NCI-H2227 (cell line): ENCODE measurements around the gene MLXIP.
A peak's percentile ranks its signal among the peaks of the same experiment; 100 is the strongest.
"Not testable (repeated sequence)": the region's sequence is repeated elsewhere in the genome, so short reads cannot be mapped to it uniquely, and the experiment has no call there.

Experiments
- DNase-seq: peaks from one replicate; lab custom pipeline; 2025; ENCODE audit not compliant: unreplicated experiment; lab: John Stamatoyannopoulos, UW

Gene MLXIP

DNA sequence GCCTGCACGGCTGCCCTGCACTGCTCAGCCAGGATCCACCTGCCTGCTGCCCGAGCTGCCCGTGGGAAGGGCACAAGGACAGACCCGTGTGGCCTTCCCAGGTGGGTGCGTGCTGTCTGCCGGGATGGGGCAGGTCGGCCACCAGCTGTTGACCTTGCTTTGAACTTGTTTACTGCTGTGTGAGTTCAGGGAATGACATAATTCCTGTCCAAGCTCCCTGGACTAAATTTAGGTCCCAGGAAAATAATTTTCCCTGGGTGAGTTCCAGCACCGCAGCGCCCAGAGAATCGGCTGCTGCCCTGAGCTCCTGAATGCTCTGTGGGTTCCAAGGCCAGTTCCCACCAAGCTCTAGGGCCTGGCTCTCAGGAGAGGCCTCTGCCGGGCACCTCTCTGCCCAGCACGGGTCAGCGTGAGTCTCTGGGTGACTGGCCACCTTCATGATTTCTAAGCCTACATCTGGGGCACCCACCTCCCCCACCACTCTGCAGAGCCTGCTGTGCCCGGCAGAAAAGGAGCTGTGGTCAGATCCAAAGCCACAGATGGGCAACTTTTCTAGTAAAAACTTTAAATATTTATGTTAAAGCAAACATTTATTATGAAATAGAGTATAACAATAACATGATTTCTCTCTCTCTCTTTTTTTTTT lies 27.2 kb upstream of the MLXIP start:
- DNase-seq = no peak

DNA sequence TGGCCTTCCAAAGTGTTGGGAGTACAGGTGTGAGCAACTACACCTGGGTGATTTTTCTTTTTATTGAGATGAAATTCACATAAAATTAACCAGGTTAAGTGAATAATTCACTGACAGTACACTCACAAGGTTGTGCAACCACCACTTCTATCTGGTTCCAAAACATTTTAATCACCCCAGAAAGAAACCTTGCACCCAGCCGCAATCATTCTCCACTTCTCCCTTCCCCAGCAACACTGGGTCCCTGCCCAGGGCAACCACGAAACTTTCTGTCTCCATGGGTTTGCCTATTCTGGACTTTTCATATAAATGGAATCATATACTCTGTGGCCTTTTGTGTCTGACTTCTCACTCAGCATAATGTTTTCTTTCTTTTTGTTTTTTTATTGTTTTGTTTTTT lies 26.3 kb upstream of the MLXIP start:
- DNase-seq = no peak

DNA sequence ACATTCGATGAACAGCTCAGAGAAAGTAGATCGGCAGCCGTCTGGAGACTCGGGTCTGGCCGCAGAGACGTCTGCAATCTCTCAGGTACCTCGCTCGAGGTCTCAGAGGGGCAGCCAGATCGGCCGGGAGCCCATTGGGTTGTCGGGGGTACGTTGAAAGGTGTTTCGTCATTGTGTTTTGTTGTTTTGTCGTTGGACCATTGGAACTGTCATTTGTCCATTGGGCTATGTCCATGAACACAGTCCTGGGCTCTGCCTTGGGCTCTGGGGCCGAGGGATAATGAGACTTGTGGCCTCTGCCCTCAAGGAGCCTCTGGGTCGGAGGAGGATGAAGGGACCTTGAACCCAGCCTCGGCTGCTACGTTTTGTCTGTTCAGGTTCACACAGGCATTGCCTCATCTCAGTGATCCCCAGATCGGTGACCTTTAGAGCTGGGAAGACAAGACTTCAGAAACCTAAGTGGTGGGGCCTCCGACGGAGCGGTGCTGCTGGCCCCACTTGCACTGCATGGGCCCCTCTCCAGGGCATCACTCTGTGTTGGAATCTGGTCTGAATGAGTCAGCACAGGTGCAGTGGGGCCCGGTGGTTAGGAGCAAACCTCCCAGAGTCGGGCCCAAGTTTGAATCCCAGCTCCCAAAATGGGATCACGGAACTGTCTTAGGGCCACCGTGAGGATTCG lies 23.6 kb upstream of the MLXIP start:
- DNase-seq = no peak

DNA sequence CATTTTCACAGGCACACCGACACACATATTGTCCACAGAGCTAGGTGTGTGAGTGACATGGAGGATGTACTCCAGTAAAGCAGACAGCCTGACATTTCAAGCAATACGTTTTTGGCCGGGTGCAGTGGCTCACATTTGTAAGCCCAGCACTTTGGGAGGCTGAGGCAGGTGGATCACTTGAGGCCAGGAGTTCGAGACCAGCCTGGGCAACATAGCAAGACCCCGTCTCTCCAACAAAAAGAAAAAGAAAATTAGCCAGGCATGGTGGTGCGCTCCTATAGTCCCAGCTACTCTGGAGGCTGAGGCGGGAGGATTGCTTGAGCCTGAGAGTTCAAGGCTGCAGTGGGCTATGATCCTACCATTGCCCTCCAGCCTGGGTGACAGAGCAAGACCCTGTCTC lies 22.1 kb upstream of the MLXIP start:
- not testable (repeated sequence) for DNase-seq

DNA sequence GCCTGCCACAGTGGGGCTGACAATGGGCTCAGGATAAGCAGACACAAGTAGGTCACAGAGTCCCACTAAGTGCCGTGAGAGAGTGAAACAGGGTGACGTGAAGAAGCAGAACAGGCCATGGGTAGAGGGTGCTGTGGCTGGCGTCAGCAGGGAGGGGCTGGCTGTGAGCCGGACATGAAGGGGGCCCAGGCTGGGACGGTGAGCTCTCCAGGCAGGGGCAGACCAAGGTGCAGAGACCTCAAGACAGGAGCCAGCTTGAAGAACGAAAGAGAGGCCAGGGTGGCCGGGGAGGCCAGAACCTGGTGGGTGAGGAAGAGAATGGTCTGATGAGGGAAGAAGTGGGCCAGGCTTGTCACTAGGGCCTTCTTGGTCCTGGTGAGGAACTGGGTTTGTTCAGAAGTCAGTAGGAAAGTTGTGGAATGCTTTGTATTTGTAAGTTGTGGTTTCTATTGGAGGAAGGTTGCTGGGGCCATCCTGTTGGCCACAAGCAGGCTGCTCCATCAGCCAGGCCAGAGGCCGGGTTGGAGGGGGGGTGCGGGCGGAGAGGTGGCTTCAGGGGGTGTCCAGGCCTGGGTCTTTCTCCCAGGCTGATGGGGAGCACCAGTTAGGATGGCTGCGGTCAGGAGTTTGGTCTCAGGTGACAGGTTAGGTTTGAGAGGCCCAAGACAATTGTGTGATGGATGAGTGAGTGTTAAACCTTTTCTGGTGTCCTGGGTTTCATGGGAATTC lies 21.4 kb upstream of the MLXIP start:
- DNase-seq = no peak

DNA sequence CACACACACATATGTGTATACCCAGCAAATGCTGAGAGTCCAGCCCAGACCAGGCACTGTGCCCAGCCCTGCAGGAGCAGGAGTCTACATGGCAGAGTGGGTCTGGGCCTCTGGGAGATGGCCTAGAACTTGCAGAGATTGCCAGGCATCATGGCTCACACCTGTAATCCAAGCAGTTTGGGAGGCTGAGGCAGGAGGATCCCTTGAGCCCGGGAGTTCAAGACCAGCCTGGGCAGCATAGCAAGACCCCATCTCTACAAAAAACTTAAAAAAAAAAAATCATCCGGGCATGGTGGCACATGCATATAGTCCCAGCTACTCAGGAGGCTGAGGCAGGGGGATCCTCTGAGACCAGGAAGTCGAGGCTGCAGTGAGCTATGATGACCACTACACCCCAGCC lies 20.8 kb upstream of the MLXIP start:
- no peak for DNase-seq

DNA sequence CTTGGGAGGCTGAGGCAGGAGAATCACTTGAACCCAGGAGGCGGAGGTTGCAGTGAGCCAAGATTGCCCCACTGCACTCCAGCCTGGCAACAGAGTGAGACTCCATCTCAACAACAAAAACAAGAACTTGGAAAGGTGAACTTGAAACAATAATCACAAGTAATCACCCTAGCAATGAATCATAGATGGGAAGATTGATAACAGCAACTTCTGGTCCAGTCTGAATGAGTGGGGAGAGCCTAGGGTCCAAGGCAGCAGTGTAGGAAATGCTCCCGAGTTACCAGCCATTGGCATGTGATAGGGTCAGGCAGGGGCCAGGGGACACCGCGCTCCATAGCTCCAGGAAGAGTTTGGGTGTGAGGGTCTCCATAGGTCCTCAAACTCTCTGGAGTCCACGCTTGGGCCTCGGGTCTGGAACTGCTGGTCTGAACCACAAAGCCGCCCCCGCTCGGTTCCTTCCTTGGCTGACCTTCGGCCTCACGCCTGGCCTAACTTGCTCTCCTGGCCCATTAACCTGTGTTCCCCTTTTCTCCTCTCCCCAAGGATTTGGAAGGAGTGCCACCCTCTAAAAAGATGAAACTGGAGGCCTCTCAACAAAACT lies 19.9 kb upstream of the MLXIP start:
- no peak for DNase-seq

DNA sequence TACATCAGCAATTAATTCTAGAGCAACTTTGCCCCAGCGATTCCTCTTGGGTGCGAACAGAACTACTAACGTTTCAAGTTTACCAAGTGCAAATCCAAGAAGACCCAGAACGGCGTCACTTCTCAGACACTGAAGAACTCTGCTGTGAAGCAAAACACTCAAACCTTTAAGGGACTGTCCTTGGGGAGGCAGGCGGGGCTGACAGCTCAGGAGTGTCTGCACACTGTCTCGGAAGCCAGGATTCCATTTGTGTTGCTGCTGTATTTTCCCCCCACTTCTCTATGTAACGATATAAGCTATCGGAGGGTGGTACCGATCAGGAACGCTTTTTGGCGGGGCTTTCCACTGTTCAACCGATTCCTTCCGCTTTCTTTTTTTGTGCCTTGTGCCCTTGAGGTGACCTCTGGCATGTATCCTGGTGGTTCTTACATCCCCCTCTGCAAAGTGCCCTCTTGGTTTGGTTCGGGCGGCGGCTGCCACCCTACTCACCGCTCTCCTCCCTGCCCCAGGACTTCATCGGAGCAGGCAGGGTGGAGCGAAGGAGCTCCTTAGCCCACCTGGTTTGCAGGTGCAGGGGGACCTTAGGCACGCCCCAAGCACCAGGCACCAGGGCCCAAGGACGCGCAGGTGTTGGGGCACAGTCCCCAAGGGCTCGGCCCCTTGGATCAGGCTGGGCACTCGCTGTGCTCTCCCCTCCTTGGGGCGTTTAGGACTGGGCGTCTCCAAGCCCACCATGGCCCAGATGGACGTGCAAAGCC lies 19.2 kb upstream of the MLXIP start:
- no peak for DNase-seq

DNA sequence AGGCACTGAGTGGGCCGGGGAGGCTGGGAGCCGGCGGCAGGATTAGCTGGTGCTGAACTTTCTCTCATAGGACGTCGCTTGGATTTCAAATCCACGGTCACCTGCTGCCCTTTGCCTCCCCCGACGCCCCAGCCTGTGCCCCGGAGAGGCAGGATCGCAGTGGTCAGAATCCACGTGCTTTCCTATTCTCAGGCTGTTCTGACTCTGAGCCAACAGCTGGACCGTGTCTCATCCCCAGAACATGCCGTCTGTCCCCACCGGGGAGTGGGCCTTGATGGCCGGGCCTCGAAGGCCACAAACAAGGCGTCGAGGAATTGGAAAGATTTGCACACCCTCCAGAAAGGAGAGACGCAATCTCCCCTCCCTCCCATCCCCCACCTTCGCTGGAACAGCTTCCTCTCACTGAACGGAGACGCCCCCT lies 18.5 kb upstream of the MLXIP start:
- no peak for DNase-seq

DNA sequence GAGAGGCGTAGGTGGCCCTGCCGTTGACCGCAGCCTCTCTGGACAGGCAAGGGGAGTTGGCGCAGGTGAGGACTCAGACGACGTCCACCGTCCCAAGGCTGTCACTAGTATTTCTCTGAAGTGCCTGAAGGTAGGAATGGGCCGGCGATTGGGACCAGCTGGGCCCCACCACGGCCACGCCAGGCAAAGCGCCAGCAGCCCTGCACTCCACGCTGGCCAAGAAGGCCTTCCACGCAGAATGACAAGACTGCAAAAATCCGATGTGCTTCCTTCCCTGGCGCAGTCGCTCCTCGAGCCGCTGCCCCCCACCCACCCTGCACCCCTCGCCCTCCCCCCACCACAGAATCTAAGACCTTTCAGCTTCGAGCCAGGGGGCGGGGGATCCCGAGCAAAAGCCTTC lies 17.3 kb upstream of the MLXIP start:
- DNase-seq = no peak

DNA sequence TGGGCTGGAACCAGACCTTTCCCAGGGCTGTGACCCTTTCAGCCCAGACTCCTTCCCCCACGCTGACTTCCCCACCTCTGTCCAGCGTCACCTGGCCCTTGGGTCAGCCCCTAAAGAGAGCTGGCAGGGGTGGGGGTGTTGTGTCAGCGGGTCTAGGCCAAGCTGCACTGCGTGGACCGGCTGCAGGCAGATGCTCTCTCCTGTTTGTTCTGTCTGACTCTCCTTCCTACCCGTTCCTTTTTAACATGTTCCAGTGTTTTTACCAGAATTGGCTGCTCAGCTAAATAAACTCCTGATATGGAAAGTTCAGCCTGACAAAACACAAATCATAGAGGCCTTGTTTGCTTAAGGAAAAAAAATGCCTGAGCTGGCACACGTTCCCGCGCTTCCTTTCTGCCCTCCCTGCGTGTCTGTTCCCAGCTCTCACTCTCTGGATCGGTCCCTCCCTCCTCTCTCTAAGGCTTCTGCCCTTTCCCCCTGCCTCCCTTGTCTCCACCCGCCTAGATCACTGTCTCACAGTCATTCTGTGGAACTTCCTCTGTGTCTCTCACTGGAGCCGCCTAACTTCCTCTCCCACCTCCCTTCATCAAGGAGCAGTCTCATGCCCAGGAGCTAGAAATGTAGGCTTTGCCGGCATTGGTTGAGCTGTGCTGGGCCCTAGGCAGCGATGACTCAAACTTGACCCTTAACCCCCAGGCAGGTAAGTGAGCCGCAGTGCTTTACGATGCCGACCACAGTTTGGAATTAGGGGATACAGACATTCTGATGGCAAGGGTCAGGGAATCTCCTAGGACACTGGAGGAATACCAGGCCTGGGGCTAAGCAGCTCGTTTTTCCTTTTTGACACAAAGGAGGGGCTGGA lies 15.5 kb upstream of the MLXIP start:
- peak; percentile 38 for DNase-seq

DNA sequence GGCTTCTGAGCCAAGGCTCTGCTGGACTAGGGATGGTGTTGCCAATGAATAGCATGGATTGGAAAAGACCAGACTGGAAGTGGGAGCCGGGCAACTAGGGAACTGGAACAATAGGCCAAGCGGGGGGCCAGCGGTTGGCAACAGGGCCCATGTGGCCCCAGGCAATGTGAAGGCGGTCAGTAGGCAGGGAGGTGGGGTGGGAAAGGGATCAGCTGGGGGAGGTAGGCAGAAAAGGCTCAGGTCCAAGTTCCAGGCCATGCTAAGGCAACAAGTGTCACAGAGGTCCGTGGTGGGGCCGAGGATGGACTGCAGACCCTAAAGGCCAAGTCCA lies 14.9 kb upstream of the MLXIP start:
- DNase-seq = no peak

DNA sequence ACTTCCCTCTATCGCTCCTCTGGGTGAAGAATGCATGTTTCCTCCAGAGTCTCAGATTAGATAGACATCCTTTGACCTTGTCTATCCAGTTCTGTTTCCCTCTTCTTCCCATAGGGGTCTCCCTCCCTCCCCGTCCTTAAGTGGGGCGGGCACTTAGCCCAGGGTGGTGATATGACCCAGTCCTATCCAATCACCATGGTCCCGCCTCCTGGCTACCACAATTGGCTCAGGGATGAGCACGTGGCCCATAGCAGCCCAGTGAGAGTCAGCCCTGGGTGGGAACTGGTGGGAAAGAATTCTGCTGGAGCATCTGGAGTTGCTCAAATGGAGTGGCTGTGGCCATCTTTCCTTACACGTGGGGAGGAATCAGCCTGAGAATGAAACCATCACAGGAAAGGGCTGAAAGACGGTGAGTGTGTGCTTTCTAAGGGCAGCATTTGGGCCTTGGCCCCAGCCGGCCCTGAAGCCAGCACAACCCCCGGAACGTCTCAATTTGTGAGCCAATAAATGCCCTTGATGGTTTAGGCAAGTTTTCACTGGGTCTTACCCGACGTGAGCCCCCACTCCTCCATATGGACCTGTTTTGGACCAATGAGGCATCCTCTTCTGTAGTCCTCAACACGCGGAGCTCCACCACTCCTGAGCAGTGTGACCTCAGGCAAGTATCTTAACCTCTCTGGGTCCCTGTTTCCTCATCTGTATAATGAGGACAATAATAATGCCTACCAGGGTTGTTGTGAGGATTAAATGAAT lies 14.4 kb upstream of the MLXIP start:
- peak; percentile 78 for DNase-seq

DNA sequence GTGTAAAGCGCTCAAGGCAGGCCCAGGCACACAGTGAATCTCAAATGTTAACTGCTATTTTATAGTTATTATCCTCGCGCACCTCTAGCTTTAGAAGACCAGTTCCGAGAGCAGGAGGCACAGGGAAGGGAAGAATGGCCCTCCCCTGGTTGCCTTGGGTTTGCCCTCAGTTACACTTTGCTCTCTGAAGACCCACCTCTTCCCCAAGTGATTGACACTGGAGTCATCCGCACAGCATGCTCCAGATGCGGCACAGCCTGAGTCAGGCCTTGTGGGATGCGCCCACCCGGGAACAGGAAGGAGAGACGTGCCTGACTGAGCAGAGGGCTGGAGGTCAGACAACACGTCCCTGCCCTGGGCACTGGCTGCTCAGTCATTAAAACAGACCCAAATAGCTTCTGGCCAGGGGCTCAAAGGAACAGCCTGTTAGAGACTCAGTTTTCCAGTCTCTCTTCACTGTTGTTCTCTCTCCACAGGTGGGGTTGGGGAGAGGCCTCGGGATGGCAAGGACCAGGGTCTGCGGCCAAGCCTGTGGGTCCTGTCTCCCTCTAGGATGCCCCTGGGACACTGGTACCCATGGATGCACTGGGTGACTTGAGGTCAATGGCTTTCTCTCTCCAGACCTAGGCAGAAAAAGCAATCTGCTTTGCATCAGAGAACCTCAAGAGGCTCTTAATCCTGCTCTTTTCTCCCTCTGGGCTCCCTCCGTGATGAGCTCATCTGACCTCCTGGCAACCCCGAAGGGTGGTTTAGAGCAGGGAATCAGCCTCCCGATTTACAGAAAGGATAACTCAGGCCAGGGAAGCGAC lies 13.6 kb upstream of the MLXIP start:
- peak; percentile 56 for DNase-seq

DNA sequence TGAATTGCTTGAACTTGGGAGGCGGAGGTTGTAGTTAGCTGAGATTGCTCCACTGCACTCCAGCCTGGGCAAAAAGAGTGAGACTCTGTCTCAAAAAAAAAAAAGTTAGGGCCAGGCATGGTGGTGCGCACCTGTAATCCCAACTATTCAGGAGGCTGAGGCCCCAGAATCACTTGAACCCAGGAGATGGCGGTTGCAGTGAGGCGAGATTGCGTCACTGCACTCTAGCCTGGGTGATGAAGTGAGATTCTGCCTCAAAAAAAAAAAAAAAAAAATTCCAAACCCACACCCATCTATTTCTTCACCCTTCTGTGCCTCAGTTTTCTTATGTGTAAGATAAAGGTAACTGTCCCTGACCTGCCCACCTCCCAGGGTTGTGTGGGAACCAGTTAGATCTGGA lies 11.0 kb upstream of the MLXIP start:
- no peak for DNase-seq

DNA sequence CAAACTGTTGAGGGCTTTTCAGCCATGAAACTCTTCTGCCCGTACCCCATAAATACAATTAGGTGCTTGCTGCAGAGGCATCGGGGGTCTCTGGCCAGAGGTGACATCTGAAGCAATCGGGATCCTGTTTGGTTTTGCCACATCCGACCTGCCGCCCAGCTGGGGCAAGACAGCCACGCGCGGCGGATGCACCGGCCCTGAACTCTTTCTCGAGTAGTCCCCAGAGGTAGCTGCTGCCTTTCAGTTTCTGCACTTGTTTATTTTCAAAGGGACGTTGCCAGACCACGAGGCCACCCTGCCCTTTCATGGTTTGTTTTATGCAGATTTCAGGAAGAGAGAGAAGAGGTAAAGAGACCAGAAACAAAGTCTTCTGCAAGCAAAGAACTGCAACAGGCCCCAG lies 10.6 kb upstream of the MLXIP start:
- DNase-seq = no peak

DNA sequence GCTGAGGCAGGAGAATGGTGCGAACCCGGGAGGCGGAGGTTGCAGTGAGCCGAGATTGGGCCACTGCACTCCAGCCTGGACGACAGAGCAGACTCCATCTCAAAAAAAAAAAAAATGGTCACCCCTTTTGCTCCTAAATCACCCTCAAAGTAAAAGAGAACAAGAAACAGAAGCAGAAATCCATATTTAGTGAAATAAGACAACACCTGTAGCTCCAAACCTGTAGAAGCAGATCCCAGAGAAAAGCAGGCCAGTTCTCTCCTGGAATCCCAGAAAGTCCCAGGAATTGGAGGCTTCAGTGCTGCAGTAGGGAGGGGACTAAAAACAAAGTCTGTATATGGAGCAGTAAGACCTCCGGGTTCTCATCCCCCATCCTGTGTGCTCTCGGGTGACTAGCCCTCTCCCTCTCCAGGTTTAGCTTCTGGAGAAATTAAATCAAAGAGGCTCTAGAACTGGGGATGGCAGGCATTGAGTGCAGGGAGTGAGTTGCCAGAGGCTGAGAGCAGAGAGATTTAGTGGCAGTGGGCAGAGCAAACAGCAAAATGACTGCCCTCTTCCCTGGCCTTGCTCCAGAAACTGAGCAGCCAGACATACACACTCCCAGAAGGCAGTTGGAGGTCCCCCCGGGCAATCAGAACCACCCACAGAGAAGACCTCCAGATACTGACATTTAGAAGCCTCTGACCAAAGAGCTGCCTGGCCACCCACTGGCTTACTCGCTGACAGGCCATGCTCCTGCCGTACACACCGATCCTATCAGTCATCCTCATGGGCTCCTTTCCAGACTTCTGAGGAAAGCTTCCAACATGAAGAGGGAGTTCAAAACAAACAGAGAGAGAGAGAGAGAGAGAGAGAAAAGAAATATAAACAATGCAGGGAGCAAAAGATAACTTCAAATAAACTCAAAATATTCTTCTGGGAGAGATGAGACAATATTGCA lies 6.3 kb upstream of the MLXIP start:
- no peak for DNase-seq

DNA sequence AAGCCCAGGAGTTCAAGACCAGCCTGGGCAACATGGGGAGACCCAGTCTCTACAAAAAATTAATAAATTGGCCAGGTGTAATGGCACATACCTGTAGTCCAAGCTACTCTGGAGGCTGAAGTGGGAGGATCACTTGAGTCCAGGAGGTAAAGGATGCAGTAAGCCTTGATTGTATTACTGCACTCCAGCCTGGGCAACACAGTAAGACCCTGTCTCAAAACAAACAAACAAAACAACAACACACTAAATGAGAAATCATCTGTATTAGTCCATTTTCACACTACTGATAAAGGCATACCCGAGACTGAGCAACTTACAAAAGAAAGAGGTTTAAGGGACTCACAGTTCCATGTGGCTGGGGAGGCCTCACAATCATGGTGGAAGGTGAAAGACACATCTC lies 4.7 kb upstream of the MLXIP start:
- DNase-seq = no peak
